ENCODE data around the gene AGBL5.

Gene AGBL5

GRCh38 chr2:27079233-27080139 lies 28.0 kb downstream of the AGBL5 start:
- H3K79me2 ChIP-seq (ENCODE audit: low read length): peaks cover 23% of the 10 kb centered on the region
- peak overlapping the region; percentile 51 for H3K4me2 ChIP-seq (ENCODE audit: low read depth, low read length)
- H3K4me1 ChIP-seq (ENCODE audit: low read length): peaks cover 53% of the 10 kb centered on the region
- H3K27me3 ChIP-seq (replicated peaks; ENCODE audit: insufficient read depth, low read length): no peaks in the 10 kb centered on the region
- no peaks in the 10 kb centered on the region for H3K9me3 ChIP-seq (replicated peaks; ENCODE audit: insufficient read depth, low read length)
- H3K9me2 ChIP-seq (replicated peaks; ENCODE audit: insufficient read depth, low read length): no peaks in the 10 kb centered on the region
- no peaks in the 10 kb centered on the region for H4K20me1 ChIP-seq (ENCODE audit: insufficient read depth, low read length)
- peak overlapping the region; percentile 60; the same call in 1 of the 2 replicates for H3K9ac ChIP-seq (ENCODE audit: low read length)
- no peak for DNase-seq
- TF ChIP-seq EZH2phosphoT487 (IDR thresholded peaks at IDR 0.05; ENCODE audit: low read length) (no peak), CTCF (IDR thresholded peaks at IDR 0.05; ENCODE audit: low read length) (no peak), EZH2 (optimal IDR thresholded peaks at IDR 0.05; ENCODE audit: low read depth, low read length) (no peak)
- H3K4me3 ChIP-seq (ENCODE audit: low read length): peak overlapping the region; percentile 57
- H3K27ac ChIP-seq (ENCODE audit: low read length): peak overlapping the region; percentile 63; the same call in 1 of the 2 replicates
- H3F3A ChIP-seq (ENCODE audit: insufficient read depth, low read length): peaks cover 33% of the 10 kb centered on the region
- no peaks in the 10 kb centered on the region for H3K36me3 ChIP-seq (replicated peaks; ENCODE audit: insufficient read depth, low read length)
- H2AFZ ChIP-seq (ENCODE audit: low read length): no peak overlapping the region

DNA sequence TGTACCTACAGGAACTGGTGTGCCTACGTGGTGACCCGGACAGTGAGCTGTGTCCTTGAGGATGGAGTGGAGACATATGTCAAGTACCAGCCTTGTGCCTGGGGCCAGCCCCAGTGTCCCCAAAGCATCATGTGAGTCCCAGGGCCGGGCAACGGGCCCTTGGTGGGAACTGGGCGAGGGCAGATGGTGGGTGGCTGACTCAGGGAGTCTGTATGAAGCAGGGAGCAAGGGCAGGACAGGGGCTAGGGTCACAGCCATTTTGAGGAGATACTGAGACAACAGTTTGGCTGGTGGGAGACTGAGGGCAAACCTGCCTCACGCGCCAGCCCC lies 28.6 kb downstream of the AGBL5 start:
- Histone ChIP-seq H3K36me3 (replicated peaks; ENCODE audit: insufficient read depth, low read length) (no peaks in the 10 kb centered on the region), H3K4me2 (ENCODE audit: low read depth, low read length) (peak overlapping the region; percentile 51), H3K9me2 (replicated peaks; ENCODE audit: insufficient read depth, low read length) (no peaks in the 10 kb centered on the region), H3K9me3 (replicated peaks; ENCODE audit: insufficient read depth, low read length) (no peaks in the 10 kb centered on the region), H3K27ac (ENCODE audit: low read length) (peak overlapping the region; percentile 63; the same call in 1 of the 2 replicates), H4K20me1 (ENCODE audit: insufficient read depth, low read length) (no peaks in the 10 kb centered on the region), H2AFZ (ENCODE audit: low read length) (no peak overlapping the region), H3K27me3 (replicated peaks; ENCODE audit: insufficient read depth, low read length) (no peaks in the 10 kb centered on the region), H3K9ac (ENCODE audit: low read length) (peak overlapping the region; percentile 60; the same call in 1 of the 2 replicates), H3K4me3 (ENCODE audit: low read length) (peak overlapping the region; percentile 57; the same call in 1 of the 2 replicates), H3K79me2 (ENCODE audit: low read length) (peaks cover 23% of the 10 kb centered on the region), H3F3A (ENCODE audit: insufficient read depth, low read length) (peaks cover 31% of the 10 kb centered on the region), H3K4me1 (ENCODE audit: low read length) (peaks cover 47% of the 10 kb centered on the region)
- no peak for DNase-seq
- TF ChIP-seq EZH2phosphoT487 (IDR thresholded peaks at IDR 0.05; ENCODE audit: low read length): no peak

DNA sequence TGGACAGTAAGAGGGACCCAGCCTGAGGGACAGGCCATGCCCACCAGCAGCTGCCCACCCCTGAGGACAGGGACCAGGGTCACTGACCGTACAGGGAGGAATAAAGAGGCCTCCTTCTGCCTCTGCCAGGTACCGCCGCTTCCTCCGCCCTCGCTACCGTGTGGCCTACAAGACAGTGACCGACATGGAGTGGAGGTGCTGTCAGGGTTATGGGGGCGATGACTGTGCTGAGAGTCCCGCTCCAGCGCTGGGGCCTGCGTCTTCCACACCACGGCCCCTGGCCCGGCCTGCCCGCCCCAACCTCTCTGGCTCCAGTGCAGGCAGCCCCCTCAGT lies 29.1 kb downstream of the AGBL5 start:
- Histone ChIP-seq H3F3A (ENCODE audit: insufficient read depth, low read length) (peaks cover 30% of the 10 kb centered on the region), H2AFZ (ENCODE audit: low read length) (no peak overlapping the region), H3K4me2 (ENCODE audit: low read depth, low read length) (peak overlapping the region; percentile 51), H3K27me3 (replicated peaks; ENCODE audit: insufficient read depth, low read length) (no peaks in the 10 kb centered on the region), H3K79me2 (ENCODE audit: low read length) (peaks cover 23% of the 10 kb centered on the region), H3K27ac (ENCODE audit: low read length) (peak overlapping the region; percentile 63; the same call in 1 of the 2 replicates), H3K9ac (ENCODE audit: low read length) (no peak overlapping the region; the same call in 1 of the 2 replicates), H3K4me3 (ENCODE audit: low read length) (no peak overlapping the region), H3K9me2 (replicated peaks; ENCODE audit: insufficient read depth, low read length) (no peaks in the 10 kb centered on the region), H3K36me3 (replicated peaks; ENCODE audit: insufficient read depth, low read length) (no peaks in the 10 kb centered on the region), H3K4me1 (ENCODE audit: low read length) (peaks cover 42% of the 10 kb centered on the region), H4K20me1 (ENCODE audit: insufficient read depth, low read length) (no peaks in the 10 kb centered on the region), H3K9me3 (replicated peaks; ENCODE audit: insufficient read depth, low read length) (no peaks in the 10 kb centered on the region)
- no peak for DNase-seq
- TF ChIP-seq EZH2 (optimal IDR thresholded peaks at IDR 0.05; ENCODE audit: low read depth, low read length): no peak
- no peak for TF ChIP-seq EZH2phosphoT487 (IDR thresholded peaks at IDR 0.05; ENCODE audit: low read length)
- TF ChIP-seq CTCF (IDR thresholded peaks at IDR 0.05; ENCODE audit: low read length): no peak

All from MM.1S (cell line).